OCI-LY7 (cell line): Measurements from ENCODE around the gene TUBGCP6.

Experiments used
- CTCF ChIP-seq: fragments of 200-600 bp; sonication (generic); conservative IDR thresholded peaks from 2 replicates; pipeline ENCODE4 v1.5.1; 2014; ENCODE audit warnings: mild to moderate bottlenecking, antibody characterized with exemption, low read length, moderate library complexity, mixed read lengths
- EZH2phosphoT487 ChIP-seq: fragments of 200-600 bp; sonication (generic); IDR thresholded peaks from 2 replicates; pipeline ENCODE4 v1.6.1; 2018; ENCODE audit warnings: low read depth, borderline replicate concordance, mild to moderate bottlenecking, mixed run types, antibody characterized with exemption, low read length, moderate library complexity, mixed read lengths

- TF ChIP-seq CTCF: no peak
- no peak for TF ChIP-seq EZH2phosphoT487
Measured at GRCh38 chr22:50200461-50201190, 44.2 kb downstream of the TUBGCP6 start, which contains the start of gene SELENOO.
